ENCODE data around the gene ACTR2.
A peak's percentile ranks its signal among the peaks of the same experiment; 100 is the strongest.

ACTR2 gene

DNA sequence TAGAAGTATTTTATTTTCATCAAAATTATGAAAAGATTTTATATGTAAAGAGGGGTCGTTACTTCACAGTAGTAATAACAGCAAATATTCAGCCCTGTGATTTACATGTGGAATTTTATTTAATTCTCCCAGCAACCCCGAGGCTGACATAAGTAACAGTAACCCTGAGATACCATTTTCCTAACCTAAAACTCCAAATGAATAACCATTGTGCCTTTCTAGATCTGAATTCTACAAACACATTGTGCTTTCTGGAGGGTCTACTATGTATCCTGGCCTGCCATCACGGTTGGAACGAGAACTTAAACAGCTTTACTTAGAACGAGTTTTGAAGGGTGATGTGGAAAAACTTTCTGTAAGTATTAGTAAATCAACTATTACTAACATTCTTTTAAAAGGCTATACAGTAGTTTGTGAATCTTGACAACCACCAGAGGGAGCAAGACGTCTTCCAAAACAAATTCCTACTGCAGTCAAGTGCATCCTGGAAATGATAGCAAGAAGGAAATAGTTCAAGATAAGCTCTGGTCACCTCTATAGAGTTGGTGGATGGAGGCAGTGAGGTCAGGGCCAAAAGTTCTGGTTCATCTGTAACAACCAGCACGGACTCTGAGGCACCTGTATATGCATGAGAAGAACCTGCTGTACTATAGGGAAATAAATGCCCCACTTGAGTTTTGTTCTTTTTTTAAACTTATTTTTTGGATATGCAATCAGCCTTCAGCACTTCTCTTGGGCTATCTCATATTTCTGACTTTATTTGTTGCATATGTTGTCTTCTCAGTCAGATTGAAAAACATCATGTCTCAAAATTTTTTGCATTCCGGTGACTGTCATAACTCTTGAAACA, 37.4 kb downstream of the ACTR2 start:
- peak; percentile 48 for TF ChIP-seq CTCF (IDR thresholded peaks at IDR 0.05)

DNA sequence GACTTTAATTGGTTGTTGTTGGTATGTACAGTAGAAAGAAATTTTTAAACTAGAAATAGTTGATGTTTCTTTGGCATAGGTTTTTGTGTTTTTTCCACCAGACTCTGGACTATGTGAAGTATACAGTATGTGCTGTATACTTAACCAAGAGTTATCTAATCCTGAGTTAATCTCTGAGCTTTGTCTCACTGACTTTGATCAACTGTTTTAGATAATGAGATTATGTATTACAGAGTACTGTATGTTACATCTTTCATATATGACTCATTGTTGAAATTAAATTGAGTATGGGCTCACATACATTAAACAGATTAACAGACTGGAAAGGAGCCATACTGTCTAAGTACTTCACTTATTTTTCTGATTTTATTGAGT, 38.0 kb downstream of the ACTR2 start:
- TF ChIP-seq CTCF (IDR thresholded peaks at IDR 0.05): no peak

DNA sequence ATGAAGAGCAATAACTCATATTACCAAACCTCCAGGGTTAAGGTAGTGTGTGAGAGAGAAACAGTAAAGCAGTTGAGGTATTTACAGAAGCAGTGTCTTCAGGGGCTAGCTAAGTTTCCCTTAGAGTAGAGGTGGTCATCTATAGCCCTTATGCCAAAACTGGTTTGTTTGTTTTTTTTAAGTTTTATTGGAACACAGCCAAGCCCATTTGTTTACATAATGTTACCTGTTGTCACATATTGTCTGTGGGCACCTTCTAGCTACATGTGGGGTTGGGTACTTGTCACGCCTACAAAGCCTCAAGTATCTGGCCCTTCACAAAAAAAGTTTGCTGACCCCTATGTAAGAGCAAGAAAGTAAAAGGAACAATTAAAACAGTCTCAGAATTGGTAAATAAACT, 39.4 kb downstream of the ACTR2 start:
- TF ChIP-seq CTCF (IDR thresholded peaks at IDR 0.05): no peak

- no peak for TF ChIP-seq CTCF (IDR thresholded peaks at IDR 0.05)
Measured at GRCh38 chr2:65268957-65269356, 41.3 kb downstream of the ACTR2 start.

- no peak for TF ChIP-seq CTCF (IDR thresholded peaks at IDR 0.05)
Measured at GRCh38 chr2:65273344-65273743, 45.7 kb downstream of the ACTR2 start.

DNA sequence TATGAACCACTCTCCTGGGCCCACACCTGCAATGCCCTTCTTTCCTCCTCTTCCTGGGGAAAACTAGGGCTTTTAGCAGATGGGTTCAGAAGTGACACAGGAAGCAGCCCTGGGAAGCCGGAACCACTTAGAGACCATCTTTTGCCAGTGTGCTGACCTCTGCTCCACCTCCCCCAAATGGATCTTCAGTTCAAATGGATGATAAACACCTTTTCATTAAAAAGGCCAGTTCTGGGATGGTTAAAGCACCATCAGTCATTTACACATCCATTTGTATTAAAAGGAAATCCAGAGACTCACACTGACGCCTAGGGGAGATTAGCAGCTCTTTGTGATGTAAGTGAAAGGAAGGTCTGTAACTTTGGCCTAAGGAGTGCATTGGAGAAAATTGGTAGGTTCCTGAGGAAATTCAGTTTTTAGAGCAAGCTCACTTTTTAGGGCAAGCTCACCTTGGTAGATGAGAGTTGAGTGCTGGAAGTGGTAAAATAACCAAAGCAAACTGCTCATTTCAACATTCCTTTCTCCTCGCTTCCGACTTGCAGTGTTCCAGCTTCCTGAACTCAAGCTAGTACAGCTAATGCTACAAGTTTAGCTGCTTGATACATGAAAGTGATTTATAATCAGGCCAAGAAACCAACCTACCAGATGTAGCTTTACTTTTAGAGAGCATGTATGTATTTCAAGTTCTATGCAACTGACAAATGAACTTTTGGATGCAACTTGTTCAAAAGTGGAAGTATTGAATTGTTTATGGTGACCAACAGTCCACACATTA, 47.7 kb downstream of the ACTR2 start:
- no peak for TF ChIP-seq CTCF (IDR thresholded peaks at IDR 0.05)

DNA sequence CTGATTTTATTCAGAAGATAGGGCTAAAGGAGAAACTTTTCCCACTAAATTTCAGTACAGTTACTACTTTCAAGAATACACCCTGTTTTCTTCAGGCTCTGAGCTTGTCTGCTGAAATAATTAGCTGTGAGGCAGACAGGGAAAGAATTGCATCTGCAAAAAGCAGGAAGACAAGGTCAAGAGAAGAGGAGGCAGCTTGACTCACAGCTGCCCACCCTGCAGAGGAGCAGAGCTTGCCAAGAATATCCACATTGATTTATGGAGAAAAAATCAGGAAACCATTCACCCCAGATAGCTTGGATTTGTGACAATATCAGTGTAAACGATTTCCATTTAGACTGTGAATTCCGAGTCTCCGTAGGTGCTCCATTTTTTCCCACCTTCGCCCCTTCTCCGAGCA, 49.0 kb downstream of the ACTR2 start:
- no peak for TF ChIP-seq CTCF (IDR thresholded peaks at IDR 0.05)
